HG03575 (cell line): ENCODE data around the gene SPTBN1.

Source experiments
- ATAC-seq: cut with Tn5 transposase; IDR thresholded peaks from one replicate; pipeline ENCODE4 v1.9.1; 2021; ENCODE audit not compliant: unreplicated experiment, insufficient number of reproducible peaks, low FRiP score; ENCODE audit errors: extremely low read depth

Gene SPTBN1

DNA sequence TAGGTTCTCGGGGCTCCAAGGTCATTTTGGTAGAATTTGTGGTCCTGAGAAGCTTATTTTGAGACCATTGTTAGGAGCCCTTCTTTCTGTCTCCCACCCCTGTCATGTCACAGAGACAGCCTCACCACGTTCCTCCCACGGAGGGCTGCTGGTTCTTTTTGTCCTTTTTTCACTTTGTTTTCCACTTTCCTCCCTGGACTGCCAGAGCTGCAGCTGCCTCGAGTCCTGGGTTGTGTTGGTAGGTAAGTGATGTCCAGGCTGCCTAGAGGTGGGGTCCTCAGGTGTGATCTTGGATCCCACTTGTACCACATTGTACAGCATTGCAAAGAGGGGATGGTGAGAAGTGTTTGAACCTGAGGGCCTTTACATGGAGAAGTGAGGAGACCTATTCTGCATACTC, 137.1 kb downstream of the SPTBN1 start:
- no peak for ATAC-seq

DNA sequence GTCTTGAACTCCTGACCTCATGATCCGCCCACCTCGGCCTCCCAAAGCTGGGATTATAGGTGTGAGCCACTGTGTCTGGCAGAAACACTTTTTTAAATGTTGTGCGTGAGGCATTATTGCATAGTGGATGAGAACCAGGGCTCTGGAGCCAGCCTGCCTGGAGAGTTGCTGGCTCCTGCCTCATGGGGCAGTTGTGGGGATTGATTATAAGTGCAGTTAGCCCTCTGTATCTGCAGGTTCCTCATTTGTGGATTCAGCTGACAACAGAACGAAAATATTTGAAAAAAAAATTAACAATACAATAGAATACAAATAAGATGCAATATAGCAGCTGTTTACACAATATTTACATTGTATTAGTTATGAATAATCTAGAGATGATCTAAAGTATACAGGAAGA, 137.9 kb downstream of the SPTBN1 start:
- no peak for ATAC-seq

DNA sequence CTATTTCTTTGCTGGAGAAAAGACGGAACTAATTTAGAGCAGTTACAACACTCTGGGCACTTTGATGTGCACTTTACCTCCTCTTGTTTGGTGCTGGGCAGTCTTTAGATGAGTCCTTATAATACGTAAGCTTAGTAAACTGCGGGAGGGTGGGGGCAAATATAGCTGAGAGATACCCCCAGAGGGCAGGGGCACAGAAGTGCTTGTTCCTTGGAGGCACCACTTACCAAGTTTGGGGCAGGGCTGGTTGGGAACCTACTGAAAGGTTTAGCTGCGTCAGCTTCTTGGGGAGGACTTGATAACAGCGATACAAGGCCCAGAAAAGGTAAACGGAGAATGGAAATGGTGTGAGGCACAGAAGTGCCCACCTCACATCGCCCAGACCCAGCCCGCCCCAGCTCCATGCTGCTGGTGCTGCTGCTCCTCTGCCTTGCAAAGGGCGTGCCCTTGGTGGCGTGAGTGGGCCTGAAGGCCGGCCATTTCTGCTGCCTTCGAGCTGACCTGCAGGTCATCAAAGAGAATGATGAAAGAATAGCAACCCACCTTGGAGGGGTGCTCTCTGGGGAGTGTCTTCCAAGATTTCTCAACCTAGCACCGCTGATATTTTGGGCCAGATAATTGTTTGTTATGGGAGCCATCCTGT, 139.2 kb downstream of the SPTBN1 start:
- ATAC-seq = no peak

DNA sequence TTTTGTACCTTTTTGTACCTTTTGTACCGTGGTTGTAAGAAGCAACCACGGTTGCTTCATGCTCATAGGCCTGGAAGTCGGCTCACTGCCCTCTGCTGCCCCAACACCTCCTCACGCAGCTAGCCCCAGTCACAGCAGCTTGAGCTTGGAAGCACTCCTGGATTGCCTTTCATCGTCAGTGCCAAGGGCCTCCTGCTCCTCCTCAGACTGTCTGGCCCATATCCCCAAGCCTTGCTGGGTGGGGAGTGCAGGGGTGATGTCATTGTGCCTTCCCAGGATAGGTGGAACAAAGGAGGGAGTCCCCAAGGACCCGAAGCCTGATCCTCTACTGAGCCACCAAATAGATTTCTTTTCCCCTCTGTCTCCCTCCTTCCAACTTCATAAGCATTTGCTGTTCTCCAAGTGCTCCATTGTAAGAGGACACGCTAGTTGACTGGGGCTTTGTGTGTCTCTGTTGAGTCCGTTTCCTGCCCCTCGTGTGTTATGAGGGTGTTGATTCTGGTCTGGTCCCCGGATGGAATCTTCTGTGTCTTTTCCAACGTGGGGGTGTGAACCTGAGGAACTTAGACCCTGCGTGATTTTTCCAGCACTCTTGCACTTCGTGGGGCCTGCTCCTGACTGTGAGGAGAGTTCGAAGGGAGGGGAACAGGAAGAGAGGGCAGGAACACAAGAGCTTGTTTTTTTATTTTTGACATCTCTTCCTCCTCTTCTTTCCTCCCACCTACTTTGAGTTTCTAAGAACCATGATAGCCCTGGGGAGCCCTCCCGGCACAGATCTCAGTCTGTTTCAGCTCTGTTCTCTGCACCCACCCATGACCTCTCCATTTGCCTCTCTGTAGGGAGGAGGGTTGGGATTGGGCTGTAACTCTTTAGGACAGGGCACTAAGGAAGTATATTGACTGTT, 140.1 kb downstream of the SPTBN1 start:
- ATAC-seq = no peak

DNA sequence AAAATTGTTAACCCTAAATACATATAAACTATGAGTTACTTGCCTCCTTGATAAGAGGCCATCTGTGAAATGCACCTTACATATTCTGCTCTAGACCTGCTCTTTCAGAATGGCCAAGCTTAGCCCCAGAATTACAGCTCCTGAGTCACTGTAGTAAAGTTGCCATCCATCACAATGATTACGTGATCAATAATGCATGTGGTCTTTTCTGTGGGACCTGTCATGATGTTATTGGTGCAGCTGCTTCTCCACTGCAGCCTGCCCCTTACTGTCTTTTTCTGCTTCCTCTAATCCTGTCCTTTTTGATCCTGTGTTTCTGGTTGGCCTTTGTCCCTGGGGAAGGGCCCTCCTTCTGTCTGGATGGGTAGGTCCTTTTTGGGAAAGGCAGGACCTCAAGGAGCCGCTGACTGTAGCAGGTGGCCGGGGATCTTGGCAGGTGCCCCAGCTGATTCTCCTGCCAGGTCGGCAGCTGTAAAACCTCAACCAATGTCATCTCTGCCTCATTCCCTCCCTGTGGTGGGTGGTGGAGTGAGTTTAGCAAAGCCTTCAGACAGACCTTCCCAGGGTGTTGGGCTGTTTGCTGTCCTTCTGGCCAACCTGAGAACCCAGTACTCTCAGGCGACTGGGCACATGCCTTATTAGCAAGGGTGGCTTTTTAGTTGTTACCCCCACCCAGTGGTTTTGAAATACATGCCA, 141.2 kb downstream of the SPTBN1 start:
- no peak for ATAC-seq

DNA sequence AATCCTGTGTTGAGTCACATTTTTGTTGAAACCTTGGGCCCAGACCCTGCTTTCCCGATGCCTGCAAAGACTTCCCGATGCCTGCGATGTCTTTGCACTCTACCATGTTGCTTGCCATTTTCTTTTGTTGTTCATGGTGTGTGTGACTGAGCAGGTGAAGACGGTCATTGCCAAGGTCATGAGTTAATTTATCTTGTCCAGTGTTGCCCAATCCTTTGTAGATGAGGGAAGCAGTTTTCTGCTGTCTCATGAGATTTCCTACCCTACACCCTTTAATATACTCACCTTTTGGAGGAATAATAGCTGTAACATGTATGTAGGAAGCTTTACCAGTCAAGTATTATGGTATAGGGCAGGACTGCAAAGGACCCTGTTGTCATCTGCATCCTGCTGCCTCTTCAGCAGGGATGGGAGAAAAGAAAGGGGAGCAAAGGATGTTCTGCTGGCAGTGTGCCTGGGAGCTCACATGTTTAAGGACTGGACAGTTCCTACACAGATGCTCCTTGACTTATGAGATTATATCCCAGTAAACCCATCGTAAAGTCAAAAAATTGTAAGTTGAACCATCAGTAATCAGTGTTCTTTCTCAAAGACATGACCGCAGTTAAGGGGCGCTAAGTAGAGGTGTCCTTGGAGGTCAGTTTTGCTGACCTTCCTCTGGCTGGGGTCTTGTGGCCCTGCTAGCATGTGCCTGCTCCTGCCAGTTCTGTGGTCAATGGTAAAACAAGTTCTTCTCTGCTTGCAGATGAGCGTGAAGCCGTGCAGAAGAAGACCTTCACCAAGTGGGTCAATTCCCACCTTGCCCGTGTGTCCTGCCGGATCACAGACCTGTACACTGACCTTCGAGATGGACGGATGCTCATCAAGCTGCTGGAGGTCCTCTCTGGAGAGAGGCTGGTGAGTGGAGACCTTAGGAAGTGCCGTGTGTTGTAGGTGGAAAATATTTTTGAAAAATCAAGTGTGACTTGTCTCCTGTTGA, 142.5 kb downstream of the SPTBN1 start:
- no peak for ATAC-seq

DNA sequence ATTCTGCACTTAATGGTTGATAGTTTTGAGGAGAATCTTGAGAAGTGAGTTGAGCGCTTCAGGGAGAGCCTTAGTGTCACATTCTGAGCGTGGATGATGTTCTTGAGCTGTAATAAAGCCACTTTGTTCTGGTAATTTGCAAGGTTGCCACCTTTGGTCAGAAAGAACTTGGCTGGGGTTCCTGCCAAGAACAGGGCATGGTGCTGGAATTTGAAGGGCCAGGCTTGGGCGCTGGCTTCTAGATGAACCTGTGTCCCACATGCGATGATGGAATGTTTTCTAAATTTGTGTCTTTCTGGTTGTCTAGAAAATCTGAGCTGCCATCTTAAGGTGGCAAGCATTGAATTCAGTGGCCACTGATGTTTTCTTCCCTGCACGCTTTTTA, 143.2 kb downstream of the SPTBN1 start:
- ATAC-seq = no peak

DNA sequence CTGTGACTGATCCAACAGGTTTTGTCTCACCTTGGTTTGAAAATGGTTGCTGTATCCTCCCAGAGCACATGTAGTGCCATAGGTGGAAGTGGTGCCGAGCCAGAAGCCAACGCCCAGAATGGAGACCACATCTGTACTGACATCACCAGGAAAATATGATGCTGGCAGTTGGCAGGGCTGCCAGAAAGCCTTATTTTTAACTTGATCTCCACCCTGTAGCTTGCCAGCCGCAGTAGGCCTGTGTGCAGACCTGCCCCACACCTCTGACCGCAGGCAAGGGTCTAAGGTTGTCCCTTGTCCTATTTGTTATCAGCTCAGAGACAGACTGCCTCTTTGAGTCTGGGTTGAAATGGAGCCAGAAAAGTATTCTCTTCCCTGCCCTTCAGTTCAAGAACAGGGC, 143.8 kb downstream of the SPTBN1 start:
- no peak for ATAC-seq

DNA sequence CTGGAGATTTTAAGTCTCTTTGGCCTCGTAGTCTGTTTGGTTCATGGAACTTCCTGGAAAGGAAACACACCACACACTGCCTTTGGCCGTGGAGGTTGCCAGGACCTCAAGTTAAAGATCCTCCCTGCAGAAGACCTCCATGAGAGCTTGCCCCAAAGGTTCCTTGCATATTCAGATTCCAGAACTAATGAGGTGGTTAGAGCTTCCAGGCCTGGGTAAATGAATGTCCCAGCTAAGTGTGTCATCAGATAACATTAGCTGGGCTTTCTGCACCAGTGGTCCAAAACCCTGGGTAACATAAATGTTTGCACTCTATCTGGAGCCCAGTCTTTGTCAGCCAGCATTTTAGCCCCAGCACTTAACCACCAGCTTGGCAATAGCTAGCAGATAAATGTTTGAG, 145.2 kb downstream of the SPTBN1 start:
- ATAC-seq = no peak

DNA sequence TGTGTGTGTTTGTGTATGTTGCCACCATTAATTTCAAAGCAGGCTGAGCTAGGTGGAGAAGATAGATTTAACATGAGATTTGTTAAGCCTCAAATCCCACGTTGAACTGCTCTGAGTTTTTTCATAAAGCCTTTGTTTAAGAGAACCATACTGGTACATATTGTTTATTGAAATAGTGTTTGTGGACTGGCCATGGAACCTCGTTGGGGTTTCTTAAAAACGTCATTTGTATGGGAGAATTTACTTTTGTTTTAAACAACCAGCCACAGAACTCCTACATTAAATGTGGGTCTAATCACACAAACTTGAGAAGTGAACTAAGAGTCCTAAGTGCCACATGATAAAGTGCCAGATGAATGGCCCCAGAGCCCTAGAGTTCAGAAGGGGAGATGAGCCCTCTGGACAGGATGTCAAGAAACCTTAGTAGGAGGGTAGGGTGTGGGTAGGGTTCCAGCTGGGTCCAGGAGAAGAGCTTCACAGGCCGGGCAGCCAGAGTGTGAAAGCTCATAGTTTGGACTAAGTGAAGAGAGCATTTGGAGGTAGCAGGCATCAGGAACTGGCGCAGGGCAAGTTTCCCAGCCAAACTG, 146.7 kb downstream of the SPTBN1 start:
- no peak for ATAC-seq

DNA sequence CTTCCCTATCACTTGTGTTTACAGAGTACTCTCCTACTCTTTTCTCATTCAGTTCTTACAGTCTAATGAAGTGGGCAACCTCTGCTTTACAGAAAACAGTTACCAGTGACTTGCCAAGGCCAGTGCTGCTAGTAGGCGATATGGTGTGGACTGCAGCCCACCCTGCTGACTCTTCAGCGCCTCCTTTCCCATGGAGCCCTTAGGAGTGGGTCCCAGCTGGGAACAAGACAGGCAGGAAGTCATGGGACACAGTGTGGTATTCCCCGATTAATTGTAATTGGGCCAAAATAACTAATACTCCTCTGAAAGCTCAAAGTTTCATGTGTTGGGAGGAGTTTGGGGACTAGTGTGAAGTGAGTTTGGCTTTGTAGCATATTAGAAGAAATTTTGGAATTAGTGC, 147.2 kb downstream of the SPTBN1 start:
- no peak for ATAC-seq

DNA sequence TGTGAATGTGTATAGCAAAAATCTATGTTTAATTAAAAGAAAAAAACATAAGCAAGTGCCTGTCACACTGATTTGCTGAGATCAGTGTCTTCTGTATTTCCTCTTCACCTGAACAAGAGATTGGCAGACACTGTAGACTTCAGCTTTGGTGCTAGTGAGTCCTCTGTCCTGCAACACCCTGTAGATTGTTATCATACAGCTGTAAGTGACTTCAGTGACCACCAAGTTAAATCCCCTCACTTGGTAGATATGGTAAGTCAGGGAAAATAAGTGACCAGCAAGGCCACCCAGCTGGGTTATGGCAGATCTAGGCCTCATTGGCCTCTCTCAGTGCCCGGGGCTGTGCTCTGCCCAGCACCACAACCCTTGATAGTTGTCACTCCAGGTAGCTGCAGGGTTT, 147.7 kb downstream of the SPTBN1 start:
- no peak for ATAC-seq

DNA sequence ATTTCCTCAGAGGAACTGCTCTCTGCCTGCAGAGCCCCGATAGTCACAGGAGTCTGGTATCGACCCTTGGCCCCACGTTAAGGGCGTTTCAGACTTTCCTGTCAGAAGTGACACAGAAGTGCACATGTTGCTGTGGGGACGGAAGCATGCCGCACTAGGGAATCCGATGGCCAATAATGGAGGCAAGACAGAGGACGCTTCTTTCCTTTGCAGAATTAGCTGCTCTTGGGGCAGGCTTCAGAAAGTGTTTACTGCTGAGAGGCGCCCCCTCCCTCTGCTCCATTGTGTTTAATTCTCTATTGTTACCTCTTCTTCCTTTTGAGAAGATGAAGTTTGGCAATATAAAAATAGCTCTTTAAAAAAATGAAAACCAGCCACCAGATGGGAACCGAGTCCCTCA, 148.7 kb downstream of the SPTBN1 start:
- no peak for ATAC-seq

DNA sequence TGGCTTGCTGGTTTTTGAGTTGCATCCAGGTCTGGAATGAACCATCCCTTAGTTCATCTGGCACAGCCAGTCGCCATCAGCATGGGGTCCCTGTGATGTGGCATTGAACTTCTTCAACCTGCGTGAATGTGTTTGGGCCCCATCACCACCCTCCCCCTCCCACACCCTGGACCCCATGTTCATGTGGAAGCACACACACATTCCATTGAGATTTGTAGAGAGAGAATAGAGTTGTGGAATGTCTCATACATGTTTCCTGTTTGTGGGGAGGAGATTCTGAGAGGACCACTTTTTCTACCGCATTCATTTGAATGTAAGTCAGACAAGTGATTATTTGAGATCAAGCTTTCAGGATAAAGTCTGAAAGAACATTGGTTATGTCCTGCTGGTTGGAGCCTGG, 149.7 kb downstream of the SPTBN1 start:
- ATAC-seq = no peak

DNA sequence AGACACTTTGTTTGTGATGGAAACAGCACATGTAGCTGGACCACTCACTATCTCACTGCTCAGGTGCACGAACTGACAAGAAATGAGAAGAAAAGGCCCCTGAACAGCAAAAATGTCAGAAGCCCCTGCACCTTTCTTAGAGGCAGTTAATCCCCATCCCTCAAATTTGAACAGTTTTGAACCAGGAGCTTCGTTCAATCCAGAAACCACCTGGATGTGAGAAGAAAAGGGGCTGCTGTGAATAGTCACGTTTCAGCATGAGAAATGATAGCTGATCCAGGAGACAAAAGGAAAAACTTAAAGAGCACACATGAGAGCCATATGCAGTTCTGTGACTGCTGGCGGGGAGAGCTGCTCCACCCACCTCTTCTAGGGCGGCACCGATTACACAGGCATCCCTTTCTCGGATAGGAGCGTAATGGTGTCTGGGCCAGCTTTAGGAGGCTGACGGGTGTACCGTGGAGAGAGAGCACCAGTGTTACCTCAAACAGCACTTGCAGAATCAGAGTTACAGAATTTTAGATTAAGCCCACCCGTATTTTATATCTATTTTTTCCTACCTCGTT, 150.3 kb downstream of the SPTBN1 start:
- ATAC-seq = no peak

DNA sequence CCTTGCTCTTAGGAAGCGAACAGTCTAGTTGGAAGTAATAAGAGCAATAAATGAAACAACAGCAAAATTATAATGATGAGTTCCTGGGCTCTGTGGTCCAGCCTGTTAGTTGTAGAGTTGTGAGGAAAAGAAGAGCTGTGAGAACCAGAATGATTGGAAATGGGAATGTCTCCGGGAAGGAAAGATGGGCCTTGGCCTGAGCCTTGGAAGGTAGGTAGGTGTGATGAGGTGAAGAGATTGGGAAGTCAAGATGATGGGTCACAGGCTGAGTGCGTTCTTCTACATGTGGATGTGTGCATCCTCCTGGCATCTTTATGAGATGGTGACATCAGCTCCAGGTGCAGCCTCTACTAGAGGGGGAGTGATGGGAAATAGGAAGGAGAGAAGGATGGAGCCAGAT, 152.1 kb downstream of the SPTBN1 start:
- no peak for ATAC-seq

DNA sequence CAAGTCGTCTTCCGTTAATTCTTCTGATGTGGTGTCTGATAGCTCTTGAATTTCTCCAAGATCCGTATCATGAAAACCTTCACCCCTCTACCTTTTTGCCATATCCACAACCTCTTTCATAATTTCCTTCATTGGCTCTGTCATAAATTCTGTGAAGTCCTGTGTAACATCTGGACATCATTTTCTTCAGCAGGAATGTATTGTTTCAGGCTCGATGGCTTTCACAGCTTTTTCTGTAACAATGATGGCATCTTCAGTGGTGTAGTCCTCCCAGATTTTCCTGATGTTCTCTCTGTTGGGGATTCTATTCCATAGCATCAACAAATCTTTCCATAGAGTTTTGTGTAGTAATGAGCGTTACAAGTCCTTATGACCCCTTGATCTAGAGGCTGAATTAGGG, 153.1 kb downstream of the SPTBN1 start:
- no peak for ATAC-seq

DNA sequence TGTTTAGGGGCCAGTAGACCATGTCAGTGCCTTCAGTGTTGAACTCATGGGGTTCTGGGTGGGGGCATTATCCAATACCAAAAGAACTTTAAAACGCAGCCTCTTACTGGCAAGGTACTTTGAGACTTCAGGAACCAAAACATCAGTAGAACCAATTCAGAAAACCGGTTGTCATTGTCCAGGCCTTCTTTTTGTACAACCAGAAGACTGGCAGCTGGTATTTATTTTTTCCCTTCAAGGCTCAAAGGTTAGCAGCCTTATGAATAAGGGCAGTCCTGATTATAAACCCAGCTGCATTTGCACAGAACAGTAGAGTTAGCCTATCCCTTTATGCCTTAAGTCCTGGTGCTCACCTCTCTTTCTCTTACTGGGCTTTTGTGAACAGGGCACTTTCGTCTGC, 153.5 kb downstream of the SPTBN1 start:
- ATAC-seq = no peak
